Measurements from ENCODE around the gene UTS2B.

The UTS2B gene

GRCh38 chr3:191352014-191352413, 21.7 kb upstream of the UTS2B start:
- no peak for DNase-seq

- DNase-seq = no peak
Observed at GRCh38 chr3:191350396-191351090, 20.2 kb upstream of the UTS2B start.

GRCh38 chr3:191348098-191348497, 17.8 kb upstream of the UTS2B start:
- no peak for DNase-seq

- DNase-seq = no peak
Observed at GRCh38 chr3:191347228-191347627, 16.9 kb upstream of the UTS2B start.

GRCh38 chr3:191345334-191345733, 15.0 kb upstream of the UTS2B start:
- DNase-seq = no peak

- DNase-seq = no peak
Observed at GRCh38 chr3:191343913-191344312, 13.6 kb upstream of the UTS2B start.

- DNase-seq = no peak
Observed at GRCh38 chr3:191343115-191343514, 12.8 kb upstream of the UTS2B start.

- DNase-seq = no peak
Observed at GRCh38 chr3:191342411-191342810, 12.1 kb upstream of the UTS2B start.

- DNase-seq = no peak
Observed at GRCh38 chr3:191342006-191342405, 11.7 kb upstream of the UTS2B start.

GRCh38 chr3:191340966-191341365, 10.6 kb upstream of the UTS2B start:
- no peak for DNase-seq

- DNase-seq = no peak
Observed at GRCh38 chr3:191340351-191340750, 10.0 kb upstream of the UTS2B start.

GRCh38 chr3:191339316-191339917, 9.1 kb upstream of the UTS2B start:
- peak in 1 of 2 donors; percentile 14 for DNase-seq

- DNase-seq = no peak
Observed at GRCh38 chr3:191338177-191338488, 7.8 kb upstream of the UTS2B start.

- DNase-seq = no peak
Observed at GRCh38 chr3:191336833-191337232, 6.5 kb upstream of the UTS2B start.

GRCh38 chr3:191334346-191334893, 4.1 kb upstream of the UTS2B start:
- no peak for DNase-seq

GRCh38 chr3:191333298-191333880, 3.1 kb upstream of the UTS2B start:
- no peak for DNase-seq

GRCh38 chr3:191331388-191331787, 1.1 kb upstream of the UTS2B start:
- peak in 1 of 2 donors; percentile 42 for DNase-seq

- no peak for DNase-seq
Observed at GRCh38 chr3:191330530-191331048, 263 bp upstream of the UTS2B start.

- DNase-seq = peak; percentile 34 to 44
Observed at GRCh38 chr3:191328962-191329653, 1.2 kb downstream of the UTS2B start, which contains the start of gene CCDC50. CCDC50 (plus strand) TSS chr3:191329394; CDS start chr3:191329675, 281 bp downstream.

- DNase-seq = no peak
Observed at GRCh38 chr3:191328383-191328961, 1.9 kb downstream of the UTS2B start.

- no peak for DNase-seq
Observed at GRCh38 chr3:191327526-191327925, 2.8 kb downstream of the UTS2B start.

GRCh38 chr3:191324936-191325335, 5.4 kb downstream of the UTS2B start:
- DNase-seq = no peak

All from inflammatory macrophage (primary cell).